Right atrium auricular region (tissue), 2 donors: Measurements from ENCODE around the gene PTPRK. TPM values are rescaled to one million over a fixed set of nuclear protein-coding genes. Genes with fewer than 3 reads are reported as not detected.
"Not testable (repeated sequence)": the region's sequence is repeated elsewhere in the genome, so short reads cannot be mapped to it uniquely, and the experiment has no call there.

Experiments
- DNase-seq: peaks from one replicate; pipeline ENCODE4 v3.0.0-alpha.2; 2019; ENCODE audit warnings: low spot score
- H3K27ac ChIP-seq, 2 donors: fragments of 200-600 bp; sonication (generic); 1 replicate in 1 of 2; 2 replicates in 1 of 2; pipeline ENCODE4 v1.5.1; 2016 to 2019
- H3K27me3 ChIP-seq, 2 donors: fragments of 200-600 bp; sonication (generic); one replicate each; pipeline versions ENCODE4 v1.5.1 to v1.6.0; 2017 to 2019
- H3K36me3 ChIP-seq: fragments of 200-600 bp; sonication (generic); one replicate; pipeline ENCODE4 v1.5.1; 2016
- H3K4me1 ChIP-seq, 2 donors: fragments of 200-600 bp; sonication (generic); one replicate each; pipeline versions ENCODE4 v1.5.1 to v1.6.0; 2017 to 2019
- H3K4me3 ChIP-seq, 2 donors: fragments of 200-600 bp; sonication (generic); 1 replicate in 1 of 2; 2 replicates in 1 of 2; pipeline ENCODE4 v1.5.1; 2017 to 2019; ENCODE audit warnings: mild to moderate bottlenecking in 1 of 2, moderate library complexity in 1 of 2
- H3K9me3 ChIP-seq, 2 donors: fragments of 200-600 bp; sonication (generic); one replicate each; pipeline ENCODE4 v1.5.1; 2019
- total RNA-seq, 2 donors: library from RNA; depleted of rRNA; stranded (reverse); fragments of >200 nt; gene quantifications; one replicate each; pipeline ENCODE4 v1.1.0, GENCODE V29; 2016
- TF ChIP-seq, protein P1 (sequence below), 2 donors: fragments of 200-600 bp; sonication (generic); IDR thresholded peaks; one replicate each; pipeline ENCODE4 v1.5.1; 2019; ENCODE audit warnings: antibody characterized with exemption in 2 of 2

The PTPRK gene
- total RNA-seq, 2 donors from 2014 or later: 24.5 to 36.4 TPM

DNA sequence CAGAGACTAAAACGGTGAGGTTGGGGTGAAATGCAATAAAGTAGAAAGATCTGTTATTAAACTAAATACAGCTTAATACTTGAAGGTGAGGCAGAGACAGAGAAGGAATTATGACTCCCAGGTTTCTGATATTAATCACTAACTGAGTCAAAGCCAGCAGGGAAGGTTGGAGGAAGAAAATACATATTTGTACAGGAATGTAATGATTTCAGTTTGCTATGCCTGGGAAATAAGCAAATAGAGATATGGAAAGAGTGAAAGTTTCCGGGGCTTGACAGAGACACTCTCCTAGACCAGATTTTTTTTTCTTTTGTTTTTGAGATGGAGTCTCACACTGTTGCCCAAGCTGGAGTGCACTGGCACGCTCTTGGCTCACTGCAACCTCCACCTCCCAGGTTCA is 76.8 kb downstream of the PTPRK start:
- peaks cover 0 to 5% of the 10 kb centered on the region in 2 donors for H3K4me1 ChIP-seq
- TF ChIP-seq, protein P1, sequence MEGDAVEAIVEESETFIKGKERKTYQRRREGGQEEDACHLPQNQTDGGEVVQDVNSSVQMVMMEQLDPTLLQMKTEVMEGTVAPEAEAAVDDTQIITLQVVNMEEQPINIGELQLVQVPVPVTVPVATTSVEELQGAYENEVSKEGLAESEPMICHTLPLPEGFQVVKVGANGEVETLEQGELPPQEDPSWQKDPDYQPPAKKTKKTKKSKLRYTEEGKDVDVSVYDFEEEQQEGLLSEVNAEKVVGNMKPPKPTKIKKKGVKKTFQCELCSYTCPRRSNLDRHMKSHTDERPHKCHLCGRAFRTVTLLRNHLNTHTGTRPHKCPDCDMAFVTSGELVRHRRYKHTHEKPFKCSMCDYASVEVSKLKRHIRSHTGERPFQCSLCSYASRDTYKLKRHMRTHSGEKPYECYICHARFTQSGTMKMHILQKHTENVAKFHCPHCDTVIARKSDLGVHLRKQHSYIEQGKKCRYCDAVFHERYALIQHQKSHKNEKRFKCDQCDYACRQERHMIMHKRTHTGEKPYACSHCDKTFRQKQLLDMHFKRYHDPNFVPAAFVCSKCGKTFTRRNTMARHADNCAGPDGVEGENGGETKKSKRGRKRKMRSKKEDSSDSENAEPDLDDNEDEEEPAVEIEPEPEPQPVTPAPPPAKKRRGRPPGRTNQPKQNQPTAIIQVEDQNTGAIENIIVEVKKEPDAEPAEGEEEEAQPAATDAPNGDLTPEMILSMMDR (IDR thresholded peaks at IDR 0.05): no peak
- H3K36me3 ChIP-seq: no peaks in the 10 kb centered on the region
- DNase-seq: no peak
- H3K4me3 ChIP-seq: no peak overlapping the region
- H3K27me3 ChIP-seq: no peaks in the 10 kb centered on the region
- no peaks in the 10 kb centered on the region for H3K9me3 ChIP-seq
- no peak overlapping the region for H3K27ac ChIP-seq

DNA sequence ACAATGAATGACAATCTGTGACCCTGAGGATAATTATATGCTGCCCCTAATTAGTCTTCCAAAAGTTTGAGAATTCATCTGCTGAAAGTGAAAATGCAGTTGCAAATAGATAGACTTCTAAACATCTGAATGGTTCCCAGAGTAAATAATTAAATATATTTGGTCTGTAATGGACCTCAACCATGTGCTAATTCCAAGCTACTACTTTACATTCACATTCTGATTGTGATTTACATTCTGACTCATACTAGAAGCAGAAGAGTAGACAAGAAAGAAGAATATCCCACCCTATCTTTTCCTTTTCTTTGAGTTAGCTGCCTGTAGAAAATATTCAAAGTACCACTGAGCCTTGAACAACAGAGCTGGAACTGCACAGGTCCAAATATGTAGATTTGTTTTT is 80.8 kb downstream of the PTPRK start:
- Histone ChIP-seq H3K9me3 (no peaks in the 10 kb centered on the region), H3K36me3 (no peaks in the 10 kb centered on the region), H3K4me1 (peaks cover 0 to 7% of the 10 kb centered on the region in 2 donors), H3K27ac (no peak overlapping the region), H3K27me3 (no peaks in the 10 kb centered on the region), H3K4me3 (no peak overlapping the region)
- TF ChIP-seq, protein P1 (IDR thresholded peaks at IDR 0.05): no peak
- DNase-seq: no peak

DNA sequence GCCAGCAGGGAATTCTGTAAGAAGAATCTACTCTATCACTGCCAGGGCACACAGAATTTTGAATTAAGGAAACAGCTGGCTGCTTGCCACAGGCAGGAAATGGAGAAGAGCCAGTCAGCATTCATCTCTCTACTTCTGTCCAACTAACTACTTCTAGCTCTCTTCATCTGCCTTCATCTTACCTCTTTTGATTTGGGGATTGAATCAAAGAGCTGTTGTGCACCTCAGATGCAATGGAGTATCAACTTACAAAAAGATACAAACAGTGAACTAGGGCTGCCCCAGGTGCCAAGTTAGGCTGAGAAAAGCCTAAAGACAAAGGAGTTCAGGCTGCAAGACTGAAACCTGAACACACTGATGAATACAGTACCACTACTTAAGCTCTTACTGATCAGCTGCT is 82.0 kb downstream of the PTPRK start:
- no peaks in the 10 kb centered on the region for H3K27me3 ChIP-seq
- no peaks in the 10 kb centered on the region for H3K9me3 ChIP-seq
- no peak overlapping the region for H3K27ac ChIP-seq
- H3K4me1 ChIP-seq: peaks cover 0 to 7% of the 10 kb centered on the region in 2 donors
- no peaks in the 10 kb centered on the region for H3K36me3 ChIP-seq
- no peak overlapping the region for H3K4me3 ChIP-seq
- TF ChIP-seq, protein P1 (IDR thresholded peaks at IDR 0.05): no peak
- no peak for DNase-seq

DNA sequence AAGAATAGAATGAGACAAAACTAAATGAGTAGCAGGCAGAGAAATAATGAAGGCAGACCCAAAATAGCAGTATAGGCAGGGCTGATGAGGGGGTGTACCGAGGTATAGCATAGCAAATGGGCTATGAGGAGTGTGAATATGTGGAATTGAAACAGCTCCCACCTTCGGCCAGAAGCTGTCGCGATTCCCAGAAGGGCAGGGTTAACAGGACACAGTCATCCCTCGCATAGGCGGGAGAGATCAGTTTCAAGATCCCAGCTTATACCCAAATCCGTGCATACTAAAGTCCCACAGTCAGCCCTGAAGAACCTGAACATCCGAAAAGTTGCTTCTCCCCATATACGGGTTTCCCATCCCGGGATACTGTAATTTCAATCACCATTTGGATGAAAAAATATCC is 82.7 kb downstream of the PTPRK start:
- H3K9me3 ChIP-seq: no peaks in the 10 kb centered on the region
- H3K27me3 ChIP-seq: no peaks in the 10 kb centered on the region

DNA sequence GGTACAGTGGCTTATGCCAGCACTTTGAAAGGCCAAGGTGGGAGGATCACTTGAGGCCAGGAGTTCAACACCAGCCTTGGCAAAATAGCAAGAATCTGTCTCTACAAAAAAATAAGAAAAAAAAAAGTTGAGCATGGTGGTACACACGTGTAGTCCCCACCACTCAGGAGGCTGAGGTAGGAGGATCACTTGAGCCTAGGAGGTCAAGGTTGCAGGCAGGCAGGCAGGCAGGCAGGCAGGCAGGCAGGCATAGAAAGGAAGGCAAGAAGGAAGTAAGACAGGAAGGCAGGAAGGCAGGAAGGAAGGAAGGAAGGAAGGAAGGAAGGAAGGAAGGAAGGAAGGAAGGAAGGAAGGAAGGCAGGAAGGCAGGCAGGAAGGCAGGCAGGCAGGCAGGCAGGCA is 85.6 kb downstream of the PTPRK start:
- not testable (repeated sequence) for H3K9me3 ChIP-seq, H3K36me3 ChIP-seq, H3K27ac ChIP-seq, H3K27me3 ChIP-seq, DNase-seq, H3K4me3 ChIP-seq
- H3K4me1 ChIP-seq: peaks cover 0 to 14% of the 10 kb centered on the region in 2 donors

More for the DNA sequence above, 82.7 kb downstream of the PTPRK start:
- H3K4me1 ChIP-seq: peaks cover 0 to 7% of the 10 kb centered on the region in 2 donors
- no peak for DNase-seq
- TF ChIP-seq, protein P1 (IDR thresholded peaks at IDR 0.05): no peak
- H3K4me3 ChIP-seq: no peak overlapping the region
- H3K27ac ChIP-seq: no peak overlapping the region
- no peaks in the 10 kb centered on the region for H3K36me3 ChIP-seq

DNA sequence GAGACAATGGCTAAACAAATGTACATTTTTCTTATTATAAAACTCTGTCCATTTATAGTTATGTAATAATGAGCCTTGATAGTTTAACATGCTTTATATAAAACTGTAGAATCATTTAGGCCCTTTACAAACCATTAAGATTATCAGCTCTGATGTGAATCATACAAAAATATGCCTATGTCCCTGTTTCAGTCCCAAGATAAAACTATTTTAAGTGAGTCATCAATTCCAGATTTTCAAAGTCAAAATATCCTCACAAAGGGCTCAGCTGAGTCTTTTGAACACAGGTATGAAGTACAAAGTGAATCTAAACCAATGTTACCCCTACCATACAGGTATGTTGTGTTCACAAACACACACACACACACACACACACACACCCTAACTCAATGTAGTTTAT is 88.0 kb downstream of the PTPRK start:
- H3K4me3 ChIP-seq: no peak overlapping the region
- DNase-seq: no peak

More for the DNA sequence above, 88.0 kb downstream of the PTPRK start:
- Histone ChIP-seq H3K27me3 (no peaks in the 10 kb centered on the region), H3K27ac (no peak overlapping the region), H3K4me1 (peaks cover 0 to 10% of the 10 kb centered on the region in 2 donors), H3K36me3 (no peaks in the 10 kb centered on the region), H3K9me3 (no peaks in the 10 kb centered on the region)
- TF ChIP-seq, protein P1 (IDR thresholded peaks at IDR 0.05): no peak
